H54 (cell line): ENCODE results near the gene GATAD1.
"Not testable (repeated sequence)": the region's sequence is repeated elsewhere in the genome, so short reads cannot be mapped to it uniquely, and the experiment has no call there.

Experiments used
- DNase-seq: peaks from one replicate; pipeline ENCODE4 v3.0.0; 2011; ENCODE audit warnings: low spot score, mixed read lengths; ENCODE audit not compliant: insufficient read length
- FAIRE-seq: peaks from 3 replicates; lab custom pipeline; 2011; peaks lifted over from hg19 to GRCh38; lab: Jason Lieb, UNC
- POLR2A ChIP-seq: IDR thresholded peaks from 2 replicates; pipeline ENCODE4 v1.6.1; 2011; ENCODE audit warnings: low read depth, mild to moderate bottlenecking, low read length

GATAD1 gene

DNA sequence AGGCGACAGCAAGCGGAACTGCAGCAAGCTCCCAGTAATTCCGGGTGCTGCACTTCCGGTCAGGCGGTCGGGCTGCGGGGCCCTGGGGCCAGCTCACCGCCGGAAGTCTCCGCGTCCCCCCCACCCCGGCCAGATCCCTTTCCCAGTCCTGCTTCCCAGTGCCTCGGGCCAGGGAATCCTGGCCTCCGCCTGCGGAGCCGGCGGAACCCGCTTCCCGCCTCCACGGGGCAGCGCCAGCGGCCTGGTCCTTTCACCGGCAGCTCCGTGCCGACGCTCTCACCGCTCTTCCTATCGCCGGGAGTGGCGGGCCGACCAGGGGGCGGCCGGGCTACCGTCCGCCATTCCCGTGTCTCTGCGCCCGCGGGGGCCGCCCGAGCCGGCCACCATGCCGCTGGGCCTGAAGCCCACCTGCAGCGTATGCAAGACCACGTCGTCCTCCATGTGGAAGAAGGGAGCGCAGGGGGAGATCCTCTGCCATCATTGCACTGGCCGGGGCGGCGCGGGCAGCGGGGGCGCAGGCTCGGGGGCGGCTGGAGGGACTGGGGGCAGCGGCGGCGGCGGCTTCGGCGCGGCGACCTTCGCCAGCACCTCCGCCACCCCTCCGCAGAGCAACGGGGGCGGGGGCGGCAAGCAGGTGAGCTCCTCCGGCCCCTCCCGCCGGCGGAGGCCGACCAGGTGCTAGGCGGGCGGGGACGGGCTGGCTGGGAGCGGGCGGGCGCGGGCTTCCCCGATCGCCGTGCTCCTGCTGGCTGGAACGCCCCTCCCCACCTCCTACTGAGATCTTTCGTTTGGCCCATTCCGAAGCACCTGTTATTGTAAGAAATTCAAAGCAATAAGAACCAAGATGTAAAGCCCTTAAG, at the start of gene GATAD1:
Gene GATAD1, plus strand, starts transcription at position 138 of the 860 bp plus-strand sequence. Its CDS starts 248 bp downstream, at position 386.
- peak; percentile 73 for TF ChIP-seq POLR2A
- DNase-seq = peak; percentile 93
- FAIRE-seq = no peak

DNA sequence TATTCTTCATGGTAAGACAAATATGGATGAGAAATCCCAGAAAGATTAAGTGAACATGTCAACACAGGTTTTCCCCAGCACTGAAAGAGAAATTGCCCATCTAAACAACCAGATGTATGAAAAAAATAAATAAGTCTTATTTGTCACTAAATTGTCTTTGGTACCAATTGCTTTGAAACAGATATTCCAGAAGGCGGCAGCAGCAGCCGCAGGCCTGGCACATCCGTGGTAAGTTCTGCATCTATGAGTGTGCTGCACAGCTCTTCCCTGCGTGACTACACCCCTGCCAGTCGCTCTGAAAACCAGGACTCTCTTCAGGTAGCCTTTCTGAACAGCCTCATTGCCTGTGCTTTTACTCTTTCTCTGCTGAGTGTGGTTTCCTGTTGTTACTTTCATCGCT, 49.7 kb upstream of the GATAD1 start:
- TF ChIP-seq POLR2A = no peak
- FAIRE-seq (no peak), DNase-seq (no peak)

GRCh38 chr7:92400013-92400412, 47.3 kb upstream of the GATAD1 start:
- FAIRE-seq (no peak), DNase-seq (no peak)
- TF ChIP-seq POLR2A = no peak

DNA sequence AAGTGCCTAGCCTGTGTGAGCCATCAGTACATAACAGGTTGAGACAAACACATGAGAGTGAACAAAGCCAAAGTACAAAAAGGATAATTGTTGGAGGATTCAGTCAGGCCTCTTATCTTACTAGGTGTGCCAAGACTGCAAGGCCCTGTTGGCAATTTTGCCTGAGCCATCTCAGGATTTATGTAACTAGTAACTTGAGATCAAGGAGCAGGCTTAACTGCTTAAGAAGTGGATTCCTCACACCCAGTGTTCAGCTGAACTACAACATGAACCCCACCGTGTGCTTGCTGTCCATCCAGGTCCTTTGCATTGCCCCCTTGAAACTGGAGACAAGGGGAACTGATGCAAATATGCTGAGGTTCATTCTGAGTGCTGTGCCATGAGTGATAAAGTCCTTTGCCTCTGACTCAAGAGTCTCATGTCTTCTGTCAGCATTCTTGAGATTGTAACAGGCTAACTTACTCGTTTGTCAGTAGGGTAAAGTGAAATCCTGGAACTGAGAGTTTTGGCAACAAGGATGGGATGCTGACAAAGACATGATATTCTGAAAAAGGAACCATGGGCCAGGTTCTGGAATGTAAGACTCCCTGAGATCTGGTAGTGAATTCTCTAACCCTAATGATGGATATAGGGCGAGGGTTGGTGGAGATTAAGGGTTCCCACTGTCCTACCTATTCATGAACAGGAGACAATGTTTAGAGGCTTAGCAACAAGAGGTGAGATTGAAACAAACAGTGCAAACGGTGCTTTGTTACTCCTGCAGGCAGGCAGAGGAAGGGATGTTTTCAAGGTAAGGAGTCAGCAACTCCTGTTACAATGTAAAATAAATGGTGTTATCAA, 44.1 kb upstream of the GATAD1 start:
- peak; percentile 23 for FAIRE-seq
- TF ChIP-seq POLR2A = no peak
- no peak for DNase-seq

DNA sequence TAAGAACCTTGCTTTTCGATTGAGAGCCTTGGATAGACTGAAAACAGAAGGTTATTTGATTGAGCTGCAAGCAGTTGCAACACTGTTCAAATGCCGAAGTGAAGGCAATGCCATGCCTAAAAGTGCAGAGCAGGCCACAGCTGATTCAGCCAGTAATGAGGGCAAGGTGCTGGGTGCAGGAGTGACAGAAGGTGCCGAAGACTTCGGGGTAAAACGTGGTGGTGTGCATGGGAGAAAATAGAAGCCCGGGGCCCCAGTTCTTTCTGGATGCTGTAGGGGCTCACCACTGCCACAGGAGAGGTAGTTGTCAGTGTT, 43.6 kb upstream of the GATAD1 start:
- no peak for FAIRE-seq
- TF ChIP-seq POLR2A = no peak
- DNase-seq = no peak

DNA sequence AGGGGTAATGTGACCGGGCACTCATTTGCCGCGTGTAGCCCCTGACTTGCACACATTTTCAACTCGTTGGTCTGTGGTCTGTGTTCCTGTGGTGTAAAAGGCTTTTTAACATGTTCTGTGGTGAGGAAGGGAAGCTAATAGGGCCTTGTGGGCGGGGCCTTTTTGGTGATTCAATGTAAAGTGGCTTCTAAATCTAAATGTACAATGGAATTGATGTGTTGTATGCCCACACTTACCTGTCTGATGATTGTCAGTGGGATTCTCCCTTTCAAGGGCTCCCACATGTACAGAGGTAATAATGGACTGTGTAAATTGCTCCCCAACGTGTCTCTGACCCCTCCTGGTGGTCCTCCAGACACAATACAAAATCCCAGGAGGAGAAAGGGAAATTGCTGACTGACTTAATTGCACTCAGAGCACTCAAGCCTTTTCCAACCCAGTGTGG, 43.1 kb upstream of the GATAD1 start:
- no peak for TF ChIP-seq POLR2A
- FAIRE-seq = no peak
- no peak for DNase-seq

DNA sequence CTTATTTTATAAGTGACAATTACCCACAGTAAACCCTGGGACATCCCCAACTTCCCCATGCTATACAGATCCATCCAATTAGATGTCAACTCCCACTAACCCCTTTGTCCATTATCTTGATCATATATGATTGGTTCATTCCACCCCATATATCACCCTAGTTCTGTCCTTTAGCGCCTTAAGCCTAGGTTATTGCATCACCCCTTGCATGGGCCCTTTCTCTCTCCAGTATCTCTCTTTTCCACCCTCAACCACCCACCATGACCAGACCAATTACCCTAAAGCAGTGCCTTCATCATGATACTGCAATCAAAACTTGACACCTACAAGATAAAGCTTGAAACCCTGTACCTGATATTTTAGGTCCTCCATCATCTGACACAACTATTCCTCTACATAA, 37.9 kb upstream of the GATAD1 start:
- FAIRE-seq (no peak), DNase-seq (no peak)
- no peak for TF ChIP-seq POLR2A

GRCh38 chr7:92410162-92410561, 37.1 kb upstream of the GATAD1 start:
- DNase-seq, FAIRE-seq: not testable (repeated sequence)

- TF ChIP-seq POLR2A = no peak
- no peak for FAIRE-seq
- no peak for DNase-seq
Measured at GRCh38 chr7:92412745-92413144, 34.5 kb upstream of the GATAD1 start.

DNA sequence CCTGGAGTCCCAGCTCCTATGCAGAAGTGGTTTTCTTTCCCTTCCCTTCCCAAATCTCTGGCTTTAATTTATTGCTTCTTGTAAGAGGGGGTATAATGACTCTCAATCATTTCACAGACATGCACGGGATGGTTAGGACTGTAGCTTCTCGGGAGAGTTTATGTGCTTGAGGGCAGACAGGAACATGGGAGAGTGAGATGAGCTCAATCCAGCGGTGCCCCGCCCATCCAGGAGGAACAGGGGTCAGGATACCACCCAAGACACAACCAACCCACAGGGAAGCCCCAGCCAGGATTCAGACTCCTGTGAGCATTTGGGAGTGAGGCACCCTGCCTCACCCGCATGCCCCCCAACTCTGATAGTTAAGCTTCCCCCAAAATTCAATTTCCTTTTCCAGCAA, 33.7 kb upstream of the GATAD1 start:
- no peak for FAIRE-seq

DNA sequence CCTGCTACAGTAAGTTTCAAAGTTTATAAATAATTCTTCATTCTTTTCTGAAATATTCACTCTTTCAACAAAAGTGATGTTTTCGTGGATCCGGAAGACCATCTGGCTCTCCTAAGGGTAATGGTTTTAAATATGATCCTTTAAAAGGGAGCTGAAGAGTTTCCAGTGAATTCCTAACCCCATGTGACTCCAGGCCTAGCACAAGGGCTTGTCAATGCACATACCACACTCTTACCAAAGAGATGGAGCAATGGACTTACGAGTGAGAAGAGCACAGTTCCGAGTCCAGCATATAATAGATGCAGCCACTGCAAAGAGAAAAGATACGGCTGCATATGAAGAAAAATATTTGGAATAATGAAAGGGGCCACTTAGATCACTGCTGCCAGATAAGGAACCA, 32.1 kb upstream of the GATAD1 start:
- FAIRE-seq = no peak
- no peak for DNase-seq
- TF ChIP-seq POLR2A = no peak

More for the DNA sequence above, 33.7 kb upstream of the GATAD1 start:
- no peak for TF ChIP-seq POLR2A
- DNase-seq = no peak

DNA sequence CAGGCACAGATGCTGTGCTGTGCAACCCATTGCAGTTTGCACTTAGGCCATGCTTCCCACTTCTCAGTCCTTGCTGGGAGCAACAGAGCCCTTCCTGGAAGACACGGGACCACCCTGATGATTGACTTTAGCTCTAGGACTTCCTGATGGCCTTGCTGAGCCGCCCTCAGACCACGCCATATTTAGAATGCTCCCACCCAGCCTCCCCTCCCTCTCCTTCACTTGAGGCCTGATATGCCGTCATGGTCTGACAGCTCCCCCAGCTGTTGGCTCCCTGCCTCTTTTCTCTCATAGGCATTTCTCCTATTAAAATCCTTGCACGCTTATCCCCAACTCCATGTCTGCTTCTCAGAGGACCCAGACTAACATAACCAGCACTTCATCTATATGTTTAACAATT, 29.4 kb upstream of the GATAD1 start:
- DNase-seq (no peak), FAIRE-seq (no peak)
- no peak for TF ChIP-seq POLR2A

- DNase-seq (no peak), FAIRE-seq (no peak)
- no peak for TF ChIP-seq POLR2A
Measured at GRCh38 chr7:92421676-92422435, 25.4 kb upstream of the GATAD1 start.

GRCh38 chr7:92422926-92423325, 24.4 kb upstream of the GATAD1 start:
- DNase-seq (no peak), FAIRE-seq (no peak)
- no peak for TF ChIP-seq POLR2A
